Activated effector memory CD4-positive, alpha-beta T cell treated with Interleukin-2 at 50 U/mL for 16 hours (primary cell): Measurements from ENCODE around the gene SUGP2.
"Not testable (repeated sequence)": the region's sequence is repeated elsewhere in the genome, so short reads cannot be mapped to it uniquely, and the experiment has no call there.

Experiments used
- DNase-seq: peaks from one replicate; pipeline ENCODE4 v3.0.0-alpha.2; 2020

Gene SUGP2

DNA sequence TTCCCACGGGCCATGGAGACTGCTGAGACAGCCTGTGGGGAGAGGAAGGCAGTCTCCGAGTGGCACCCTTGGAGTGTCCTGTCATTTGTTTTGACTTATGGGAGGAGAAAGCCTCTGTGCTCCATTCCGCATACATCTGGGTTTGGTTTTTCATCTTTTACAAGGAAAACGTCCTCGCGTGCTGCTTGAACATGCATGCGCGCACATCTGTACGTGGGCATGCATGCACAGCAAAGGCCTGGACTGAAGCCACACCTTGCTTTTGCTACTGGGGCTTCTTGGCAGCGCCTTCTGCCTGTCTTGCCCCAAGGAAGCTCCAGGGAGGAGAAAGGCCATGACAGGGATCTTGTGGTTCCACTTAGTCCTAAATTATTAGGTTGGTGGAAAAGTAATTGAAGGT is 44.0 kb downstream of the SUGP2 start:
- no peak for DNase-seq

DNA sequence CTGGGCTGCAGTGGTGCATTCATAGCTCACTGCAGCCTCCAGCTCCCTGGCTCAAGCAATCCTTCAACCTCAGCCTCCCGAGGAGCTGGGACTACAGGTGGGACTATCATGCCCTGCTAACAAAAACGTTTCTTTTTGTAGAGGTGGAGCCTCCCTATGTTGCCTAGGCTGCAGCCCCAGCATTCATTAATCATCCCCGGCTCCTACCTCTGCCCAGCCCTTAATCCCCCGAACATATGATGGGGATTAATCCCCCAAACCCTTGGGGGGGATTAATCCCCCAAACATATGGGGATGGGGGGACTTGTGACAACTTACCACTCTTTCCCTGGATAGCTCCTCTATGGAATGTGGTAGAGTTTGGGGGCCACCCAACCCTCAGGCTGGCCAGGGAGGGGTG is 45.9 kb downstream of the SUGP2 start:
- no peak for DNase-seq

DNA sequence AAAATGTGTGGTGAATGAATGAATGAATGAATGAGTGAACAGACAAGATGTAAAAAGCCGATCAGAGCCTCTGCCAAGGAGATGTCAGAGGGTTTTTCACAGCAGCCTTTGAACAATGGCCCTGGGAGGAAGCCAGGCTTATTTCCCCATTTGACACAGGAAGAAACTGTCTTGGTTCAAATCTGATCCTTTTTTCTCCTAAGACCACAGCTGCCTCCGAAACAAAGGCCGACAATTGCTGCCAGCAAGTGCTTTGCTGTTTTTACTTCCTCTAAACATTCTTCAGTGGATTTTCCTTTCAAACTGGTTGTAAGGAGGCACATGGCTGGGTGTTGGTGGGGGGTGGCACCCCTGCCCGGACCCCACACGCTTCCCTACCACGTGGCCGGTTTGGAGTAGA is 48.1 kb downstream of the SUGP2 start:
- no peak for DNase-seq

DNA sequence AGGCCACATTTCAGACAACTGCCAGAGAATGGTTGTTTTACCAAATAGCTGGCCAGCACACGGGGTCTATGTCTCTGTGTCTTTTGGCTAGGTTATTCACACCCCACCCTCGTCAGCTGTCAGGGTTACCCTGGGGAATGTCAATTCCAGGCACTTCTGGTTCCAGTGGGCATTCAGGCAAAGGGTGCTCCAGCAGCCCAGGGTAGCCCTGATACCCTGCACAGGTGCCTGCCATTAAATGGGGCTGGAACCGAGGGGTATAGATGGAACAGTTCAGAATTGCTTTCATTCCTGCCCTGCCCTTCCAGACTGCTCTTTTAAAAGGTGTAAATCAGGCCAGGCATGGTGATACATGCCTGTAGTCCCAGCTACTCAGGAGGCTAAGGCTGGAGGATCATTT is 49.1 kb downstream of the SUGP2 start:
- DNase-seq, result no peak

DNA sequence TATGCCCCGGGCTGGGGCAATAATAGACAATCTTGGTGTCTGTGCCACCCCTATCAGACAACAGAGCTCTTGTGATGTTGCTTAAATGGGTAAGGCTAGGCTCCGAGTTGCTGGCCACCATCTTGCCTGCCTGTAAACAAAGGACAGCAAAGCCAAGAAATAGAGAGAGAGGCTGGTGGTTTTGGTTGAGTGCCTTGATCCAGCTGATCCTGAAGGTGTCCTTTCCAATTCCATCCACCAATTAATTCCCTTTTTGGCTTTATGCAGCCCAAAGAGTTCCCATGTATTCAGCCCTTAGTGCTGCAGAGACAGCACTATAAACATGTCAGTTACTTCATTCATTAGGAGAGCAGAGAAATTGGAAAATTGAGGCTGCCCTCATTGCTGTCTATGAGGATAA is 50.6 kb downstream of the SUGP2 start:
- DNase-seq, result no peak

DNA sequence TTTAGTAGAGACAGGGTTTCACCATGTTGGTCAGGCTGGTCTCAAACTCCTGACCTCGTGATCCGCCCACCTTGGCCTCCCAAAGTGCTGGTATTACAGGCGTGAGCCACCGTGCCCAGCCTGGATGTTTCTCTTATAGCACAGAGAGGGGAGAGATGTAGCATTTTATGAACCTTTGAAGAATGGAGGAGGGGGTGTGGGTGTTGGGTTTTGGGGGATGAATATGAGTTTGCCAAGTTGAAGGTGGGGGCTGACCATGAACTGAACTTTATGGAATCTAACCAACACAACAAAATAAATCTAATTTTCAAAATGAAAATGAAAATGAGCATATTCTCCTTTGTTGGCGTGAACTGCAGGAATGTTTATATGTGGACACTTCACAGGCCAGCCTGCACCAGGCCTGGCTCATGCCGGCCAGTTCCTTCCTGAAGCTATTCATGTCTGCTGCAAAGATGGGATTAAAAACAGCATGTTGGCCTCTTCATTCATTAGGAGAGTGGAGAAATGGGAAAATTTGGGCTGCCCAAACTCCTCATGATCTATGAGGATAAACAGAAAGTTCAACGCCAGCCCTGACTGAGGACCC is 52.8 kb downstream of the SUGP2 start:
- DNase-seq, result no peak

DNA sequence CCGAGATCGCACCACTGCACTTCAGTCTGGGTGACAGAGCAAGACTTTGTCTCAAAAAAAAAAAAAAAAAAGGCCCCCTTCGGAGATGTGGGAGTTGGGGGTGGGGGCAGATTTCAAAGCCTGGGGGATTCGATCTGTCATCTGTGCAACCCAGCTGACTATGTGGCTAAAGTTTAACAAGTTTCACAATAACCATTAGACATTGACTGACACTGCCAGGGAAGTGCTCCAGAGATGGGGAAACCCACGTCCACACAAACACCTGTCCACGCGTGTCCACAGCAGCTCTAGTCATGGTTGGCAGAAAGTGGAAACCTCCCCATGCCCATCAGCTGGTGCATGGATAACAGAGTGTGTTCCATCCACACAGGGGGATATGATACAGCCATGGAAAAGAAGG is 54.7 kb downstream of the SUGP2 start:
- no peak for DNase-seq

DNA sequence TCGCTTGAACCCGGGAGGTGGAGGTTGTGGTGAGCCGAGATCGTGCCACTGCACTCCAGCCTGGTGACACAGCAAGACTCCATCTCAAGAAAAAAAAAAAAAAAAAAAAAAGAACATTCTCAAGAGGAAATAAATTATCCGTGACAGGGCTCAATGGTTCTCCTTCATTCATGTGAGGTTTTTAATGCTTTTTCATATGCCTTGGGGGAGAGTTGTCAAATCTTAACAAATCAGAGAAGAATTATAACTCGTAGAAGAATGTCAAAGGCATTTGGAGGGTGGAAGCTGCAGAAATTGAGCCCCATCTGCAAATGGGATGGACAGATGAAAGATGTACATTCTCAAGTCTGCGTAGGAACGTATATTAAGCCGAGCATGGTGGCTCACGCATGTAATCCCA is 57.4 kb downstream of the SUGP2 start:
- no peak for DNase-seq

DNA sequence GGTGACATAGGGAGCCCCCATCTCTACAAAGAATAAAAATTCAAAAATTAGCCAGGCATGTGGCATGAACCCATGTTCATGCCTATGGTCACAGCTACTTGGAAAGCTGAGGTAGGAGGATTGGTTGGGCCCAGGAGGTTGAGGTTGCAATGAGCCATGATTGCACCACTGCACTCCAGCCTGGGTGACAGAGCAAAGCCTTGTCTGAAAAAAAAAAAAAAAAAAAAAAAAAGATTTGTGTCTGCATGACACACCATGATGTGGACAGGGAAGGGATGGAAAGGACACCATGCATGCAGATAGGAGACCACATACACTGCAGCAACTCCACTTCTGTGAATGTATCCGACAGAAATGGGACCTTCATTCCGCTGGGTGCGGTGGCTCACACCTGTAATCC is 58.3 kb downstream of the SUGP2 start:
- no peak for DNase-seq

DNA sequence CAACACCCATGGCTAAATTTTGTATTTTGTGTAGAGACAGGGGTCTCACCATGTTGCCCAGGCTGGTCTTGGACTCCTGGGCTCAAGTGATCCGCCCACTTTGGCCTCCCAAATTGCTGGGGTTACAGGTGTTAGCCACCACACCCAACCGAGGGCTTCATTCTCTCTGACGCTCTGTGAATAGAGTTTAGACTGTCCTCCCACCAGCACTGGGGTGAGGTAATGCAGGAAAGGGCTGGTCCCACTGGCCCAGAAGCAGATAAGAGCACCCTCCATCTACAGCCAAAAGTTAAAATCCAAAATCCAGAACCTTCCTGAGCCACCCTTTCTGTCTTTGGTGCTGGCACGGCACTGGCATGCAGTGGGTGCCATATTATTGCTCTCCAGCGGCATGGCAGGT is 60.5 kb downstream of the SUGP2 start:
- no peak for DNase-seq

DNA sequence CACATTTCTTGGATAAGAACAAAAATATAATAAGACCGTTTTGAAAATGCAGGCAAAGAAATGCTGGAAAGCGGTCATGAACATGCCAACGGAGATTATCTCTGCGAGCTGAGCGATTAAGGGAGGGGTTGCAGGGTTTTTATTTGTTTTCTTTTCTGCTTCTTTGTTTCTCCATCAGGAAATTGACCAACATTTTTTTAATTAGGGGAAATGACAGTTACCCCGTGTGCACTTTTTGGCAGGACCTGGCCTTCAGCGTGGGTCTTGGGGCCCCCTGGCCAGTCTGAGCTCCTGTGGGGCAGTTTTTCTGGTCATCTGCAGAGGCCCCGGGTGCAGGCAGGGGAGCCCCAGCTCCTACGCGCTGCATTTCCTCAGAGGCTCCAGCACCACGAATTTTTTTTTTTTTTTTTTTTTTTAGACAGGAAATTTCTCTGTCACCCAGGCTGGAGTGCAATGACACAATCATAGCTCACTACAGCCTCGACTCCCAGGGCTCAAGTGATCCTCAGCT is 61.0 kb downstream of the SUGP2 start:
- DNase-seq, result no peak

DNA sequence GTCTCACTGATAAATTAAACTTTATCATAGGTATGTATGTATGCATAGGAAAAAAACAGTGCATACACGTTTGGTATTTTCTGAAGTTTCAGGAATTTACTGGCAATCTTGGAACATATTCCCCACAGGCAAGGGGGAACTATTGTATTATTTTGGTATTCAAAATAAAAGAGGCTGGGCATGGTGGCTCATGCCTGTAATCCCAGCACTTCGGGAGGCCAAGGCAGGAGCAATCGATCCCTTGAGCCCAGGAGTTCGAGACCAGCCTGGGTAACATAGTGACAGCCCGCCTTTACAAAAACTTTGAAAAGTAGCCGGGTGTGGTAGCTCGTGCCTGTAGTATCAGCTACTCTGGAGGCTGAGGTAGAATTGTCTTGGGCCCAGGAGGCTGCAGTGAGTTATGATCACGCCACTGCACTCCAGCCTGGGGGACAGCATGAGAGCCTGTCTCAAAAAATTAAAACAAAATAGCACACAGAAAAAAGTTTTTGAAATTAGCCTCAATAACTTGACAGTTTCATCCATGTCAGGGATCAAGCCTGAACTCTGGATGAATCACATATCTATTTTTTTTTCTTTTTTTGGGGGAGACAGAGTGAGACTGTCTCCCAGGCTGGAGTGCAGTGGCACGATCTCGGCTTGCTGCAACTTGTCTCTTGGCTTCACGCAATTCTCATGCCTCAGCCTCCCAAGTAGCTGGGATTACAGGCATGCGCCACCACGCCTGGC is 63.2 kb downstream of the SUGP2 start:
- DNase-seq, result no peak

DNA sequence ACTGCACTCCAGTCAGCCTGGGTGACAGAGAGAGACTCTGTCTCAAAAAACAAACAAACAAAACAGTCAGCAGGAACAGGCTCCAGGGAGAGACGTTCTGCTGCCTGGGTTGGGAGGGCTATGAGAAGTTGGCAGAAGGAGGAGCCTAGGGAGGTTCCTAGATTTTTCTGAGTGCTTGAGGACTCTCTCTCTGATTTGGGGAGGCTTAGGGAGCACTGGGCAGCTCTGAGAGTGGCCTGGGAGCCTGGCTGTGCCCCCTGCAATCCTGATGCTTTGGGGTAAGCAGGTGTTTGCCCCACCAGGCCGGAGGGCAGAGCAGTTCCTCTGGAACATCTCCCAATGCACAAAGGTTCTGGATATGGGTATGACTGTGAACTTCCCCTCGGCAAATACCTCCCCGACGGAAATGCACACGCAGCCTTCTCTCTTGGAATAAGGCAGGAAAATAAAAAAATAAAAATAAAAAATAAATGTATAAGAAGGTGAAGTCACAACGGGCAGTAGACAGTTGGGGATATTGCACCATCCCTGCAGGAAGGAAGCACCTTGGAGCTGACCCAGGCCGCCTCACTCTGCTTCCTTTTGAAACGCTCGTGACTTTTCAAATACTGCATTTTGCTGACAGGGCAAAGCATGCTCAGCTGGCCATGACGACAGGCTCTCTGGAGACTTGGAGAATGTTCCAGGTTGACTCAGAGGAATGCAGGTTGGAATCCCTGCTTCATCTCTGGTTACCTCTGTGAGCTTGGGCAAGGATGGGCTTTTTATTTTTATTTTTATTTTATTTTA is 65.8 kb downstream of the SUGP2 start:
- DNase-seq, result no peak

DNA sequence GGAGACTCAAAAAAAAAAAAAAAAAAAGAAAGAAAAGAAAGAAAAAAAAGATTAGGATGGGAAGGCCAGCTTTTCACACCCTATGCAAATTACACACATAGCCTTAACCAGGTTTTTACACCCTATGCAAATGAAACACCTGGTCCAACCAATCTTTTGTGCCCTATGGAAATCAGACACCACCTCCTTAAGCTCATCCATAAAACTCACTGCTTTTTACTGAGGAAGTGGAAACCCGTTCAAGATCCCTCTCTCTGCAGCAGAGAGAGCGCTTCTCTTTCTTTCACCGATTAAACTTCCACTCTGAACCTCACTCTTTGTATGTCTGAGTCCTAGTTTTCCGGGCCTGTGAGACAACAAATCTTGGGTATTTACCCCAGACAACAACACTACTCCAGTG is 67.0 kb downstream of the SUGP2 start:
- DNase-seq, result no peak

DNA sequence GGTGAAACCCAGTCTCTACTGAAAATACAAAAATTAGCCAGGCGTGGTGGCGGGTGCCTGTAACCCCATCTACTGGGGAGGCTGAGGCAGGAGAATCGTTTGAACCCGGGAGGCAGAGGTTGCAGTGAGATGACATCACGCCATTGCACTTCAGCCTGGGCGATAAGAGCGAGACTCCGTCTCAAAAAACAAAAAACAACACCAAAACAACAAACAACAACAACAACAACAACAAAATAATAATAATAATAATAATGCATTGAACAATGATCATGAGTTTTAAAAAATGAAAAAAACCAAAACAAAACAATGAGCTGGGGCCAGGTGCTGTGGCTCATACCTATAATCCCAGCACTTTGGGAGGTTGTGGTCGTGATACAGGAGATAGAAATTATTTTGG is 69.2 kb downstream of the SUGP2 start:
- no peak for DNase-seq

DNA sequence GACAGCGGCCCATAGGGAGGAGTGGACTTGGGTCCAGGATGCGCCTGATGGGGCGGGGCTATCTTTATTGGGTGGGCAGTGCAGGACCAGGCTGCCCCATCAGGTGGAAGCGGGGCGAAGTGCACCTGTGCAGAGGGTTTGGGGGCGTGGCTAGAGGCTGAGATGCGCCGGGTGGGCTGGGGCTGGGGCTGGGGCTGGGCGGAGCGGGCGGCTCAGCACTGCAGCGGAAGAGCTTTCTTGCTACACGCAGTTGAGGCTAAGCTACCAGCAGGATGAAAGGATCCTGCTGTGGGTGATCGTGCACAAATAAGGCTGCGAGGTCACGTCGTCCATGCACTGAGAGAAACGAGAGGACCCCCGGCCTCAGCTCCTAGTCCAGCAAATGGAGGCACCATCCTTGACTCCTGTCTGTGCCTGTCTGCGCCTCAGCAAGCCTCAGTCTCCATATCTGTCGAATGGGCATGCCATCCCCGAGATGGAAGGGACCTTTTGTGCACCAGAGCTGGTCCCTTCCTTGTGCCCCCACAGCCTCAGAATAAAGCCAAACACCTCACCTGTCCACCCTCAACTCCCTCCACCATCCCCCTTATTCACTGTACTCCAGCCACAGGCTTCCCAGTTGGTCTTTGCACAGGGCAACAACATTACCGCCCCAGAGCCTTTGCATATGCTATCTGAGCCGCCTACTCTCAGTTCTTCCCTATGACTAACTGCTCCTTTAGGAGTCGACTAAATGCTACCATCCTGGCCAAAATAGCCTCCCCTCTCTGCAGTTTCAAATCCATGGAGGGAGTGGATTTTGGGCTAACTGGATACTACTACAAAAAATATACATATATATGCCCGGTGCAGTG is 71.3 kb downstream of the SUGP2 start:
- no peak for DNase-seq

DNA sequence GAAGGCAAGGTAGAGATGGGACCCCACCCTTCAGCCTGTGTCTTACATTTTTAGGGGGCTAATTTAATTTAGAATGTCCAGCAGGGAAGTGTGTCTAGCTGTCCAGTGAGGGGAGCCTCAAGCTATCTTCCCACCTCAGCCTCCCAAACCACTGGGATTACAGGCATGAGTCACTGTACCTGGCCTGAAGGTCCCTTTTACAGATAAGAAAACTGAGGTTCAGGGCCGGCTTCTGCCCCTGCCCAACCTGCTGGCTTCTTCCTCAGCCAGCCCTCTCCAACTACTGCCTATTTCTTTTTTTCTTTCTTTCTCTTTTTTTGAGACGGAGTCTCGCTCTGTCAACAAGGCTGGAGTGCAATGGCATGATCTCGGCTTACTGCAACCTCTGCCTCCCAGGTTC is 72.9 kb downstream of the SUGP2 start:
- no peak for DNase-seq

DNA sequence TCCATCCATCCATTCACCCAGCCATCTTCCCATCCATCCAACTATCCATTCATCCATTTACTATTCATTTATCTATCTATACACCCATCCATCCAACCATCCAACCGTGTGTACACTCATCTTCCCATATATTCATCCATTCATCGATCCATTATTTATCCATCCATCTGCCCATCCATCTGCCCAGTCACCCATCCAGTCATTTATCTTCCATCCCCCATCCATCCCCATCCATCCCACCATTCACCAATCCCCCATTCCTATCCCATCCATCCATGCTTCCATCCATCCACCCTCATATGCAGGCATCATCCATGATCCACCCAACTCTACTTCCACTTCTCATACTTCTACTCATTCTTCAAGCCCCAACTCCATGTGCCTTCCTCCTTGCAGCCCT is 78.3 kb downstream of the SUGP2 start:
- no peak for DNase-seq

DNA sequence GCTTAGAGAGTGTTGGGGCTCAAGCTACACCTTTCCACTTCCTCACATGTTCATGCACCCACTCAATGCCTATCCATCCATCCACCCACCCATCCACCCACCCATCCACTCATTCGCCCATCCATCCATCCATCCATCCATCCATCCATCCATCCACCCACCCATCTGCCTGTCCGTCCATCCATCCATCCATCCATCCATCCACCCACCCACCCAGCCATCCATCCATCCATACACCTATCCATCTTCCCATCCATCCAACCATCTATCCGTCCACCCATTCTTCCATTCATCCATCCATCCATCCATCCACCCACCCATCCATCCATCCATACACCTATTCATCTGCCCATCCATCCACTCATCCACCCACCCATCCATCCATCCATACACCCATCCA is 79.2 kb downstream of the SUGP2 start:
- no peak for DNase-seq

DNA sequence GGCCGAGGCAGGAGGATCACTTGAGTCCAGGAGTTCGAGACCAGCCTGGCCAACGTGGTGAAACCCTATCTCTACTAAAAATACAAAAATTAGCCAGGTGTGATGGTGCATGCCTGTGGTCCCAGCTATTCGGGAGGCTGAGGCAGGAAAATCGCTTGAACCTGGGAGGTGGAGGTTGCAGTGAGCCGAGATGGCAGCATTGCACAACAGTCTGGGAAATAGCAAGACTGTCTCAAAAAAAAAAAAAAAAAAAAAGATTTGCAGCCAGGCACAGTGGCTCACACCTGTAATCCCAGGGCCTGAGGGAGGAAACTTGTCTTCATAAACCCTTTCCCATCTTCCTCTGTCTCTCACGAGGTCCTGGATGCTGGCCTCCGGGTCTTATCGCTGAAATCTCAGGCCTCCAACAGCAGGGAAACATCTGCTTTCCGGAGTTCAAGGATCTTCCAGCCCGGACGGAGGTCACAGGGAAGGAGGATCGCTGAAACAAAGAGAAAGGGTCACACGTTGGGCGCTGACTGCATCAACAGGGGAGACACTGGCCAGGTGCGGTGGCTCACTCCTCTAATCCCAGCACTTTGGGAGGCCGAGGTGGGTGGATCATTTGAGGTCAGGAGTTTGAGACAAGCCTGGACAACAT is 80.8 kb downstream of the SUGP2 start:
- DNase-seq, result not testable (repeated sequence)

DNA sequence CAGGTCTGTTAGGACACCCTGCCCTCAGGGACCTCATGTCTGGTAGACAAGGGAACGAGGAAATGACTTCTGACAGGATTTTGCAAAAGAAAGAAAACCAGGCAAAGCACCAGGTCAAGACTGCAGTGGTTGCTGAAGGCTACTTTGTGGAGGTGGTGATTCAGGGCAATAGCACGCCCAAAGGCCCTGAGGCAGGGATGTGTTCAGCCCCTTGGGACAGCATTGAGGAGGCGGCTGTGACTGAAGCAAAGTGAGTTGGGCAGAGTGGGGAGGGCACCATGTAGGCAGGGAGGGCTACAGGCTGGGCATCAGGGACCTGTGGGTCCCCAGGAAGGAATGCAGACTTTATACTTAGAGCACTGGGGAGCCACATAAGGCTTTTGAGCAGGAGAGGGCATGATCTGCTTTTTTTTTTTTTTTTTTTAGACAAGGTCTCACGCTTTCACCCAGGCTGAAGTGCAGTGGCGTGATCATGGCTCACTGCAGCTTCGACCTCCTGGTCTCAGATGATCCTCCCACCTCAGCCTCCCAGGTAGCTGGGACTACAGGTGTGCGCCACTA is 81.5 kb downstream of the SUGP2 start:
- no peak for DNase-seq

DNA sequence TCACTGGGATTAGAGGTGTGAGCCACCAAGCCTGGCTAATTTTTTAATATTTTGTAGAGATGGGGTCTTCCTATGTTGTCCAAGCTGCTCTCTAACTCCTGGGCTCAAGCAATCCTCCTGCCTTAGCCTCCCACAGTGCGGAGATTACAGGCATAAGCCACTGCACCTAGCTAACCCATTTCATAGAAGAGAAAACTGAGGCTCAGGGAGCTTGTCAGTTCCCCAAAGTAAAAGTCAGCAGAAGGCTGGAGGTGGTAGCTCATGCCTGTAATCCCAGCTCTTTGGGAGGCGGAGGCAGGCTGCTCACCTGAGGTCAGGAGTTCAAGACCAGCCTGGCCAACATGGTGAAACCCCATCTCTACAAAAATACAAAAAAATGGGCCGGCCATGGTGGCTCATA is 83.5 kb downstream of the SUGP2 start:
- DNase-seq, result no peak
